PFSK-1 (cell line): ENCODE data around the gene TTC12.

Experiments
- FOXP2 ChIP-seq: optimal IDR thresholded peaks from 2 replicates; pipeline ENCODE3; 2011; ENCODE audit warnings: borderline replicate concordance, control low read depth, inconsistent platforms; ENCODE audit not compliant: insufficient read depth; ENCODE audit errors: extremely low read length, extremely low read depth
- POLR2AphosphoS5 ChIP-seq: IDR thresholded peaks from 2 replicates; pipeline ENCODE4 v1.6.1; 2012; ENCODE audit warnings: low read depth, mild to moderate bottlenecking, control low read depth, low read length, moderate library complexity
- SIN3A ChIP-seq: IDR thresholded peaks from 2 replicates; pipeline ENCODE4 v1.6.1; 2012; ENCODE audit warnings: mild to moderate bottlenecking, low read length, moderate library complexity, borderline replicate concordance; ENCODE audit not compliant: insufficient read depth
- TAF1 ChIP-seq: IDR thresholded peaks from 2 replicates; pipeline ENCODE4 v1.6.1; 2012; ENCODE audit warnings: low read length, control low read depth, borderline replicate concordance; ENCODE audit not compliant: insufficient read depth
- TF ChIP-seq, protein P1 (sequence below), 2 experiments: IDR thresholded peaks; 2 replicates each; pipeline versions ENCODE4 v1.6.1 to v1.8.0; 2011 to 2012; ENCODE audit warnings: low read depth in 2 of 2, low read length in 2 of 2, control low read depth in 1 of 2, inconsistent platforms in 1 of 2, mild to moderate bottlenecking in 1 of 2, moderate library complexity in 1 of 2; ENCODE audit not compliant: insufficient read depth in 1 of 2

The TTC12 gene

DNA sequence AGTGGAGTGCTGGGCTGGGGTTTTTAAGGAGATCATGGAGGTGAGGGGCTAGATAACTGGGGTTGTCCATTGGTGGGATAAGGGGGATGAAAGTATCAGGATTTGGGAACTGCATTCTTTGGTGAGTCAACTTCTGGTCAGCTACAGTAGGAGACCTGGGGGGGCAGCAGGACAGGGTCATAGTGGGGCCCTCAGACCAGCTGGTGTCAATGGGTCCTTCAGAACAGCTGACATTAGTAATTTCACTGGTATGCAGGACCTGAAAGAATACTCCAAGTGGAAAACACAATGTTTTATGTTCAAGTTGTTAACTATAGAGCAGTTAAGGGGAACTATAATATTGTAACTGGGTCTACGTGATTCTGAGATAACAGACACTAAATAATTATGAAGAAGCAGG, 2.8 kb upstream of the TTC12 start:
- TF ChIP-seq TAF1 (no peak), FOXP2 (no peak), SIN3A (no peak), POLR2AphosphoS5 (no peak)
- TF ChIP-seq, protein P1, sequence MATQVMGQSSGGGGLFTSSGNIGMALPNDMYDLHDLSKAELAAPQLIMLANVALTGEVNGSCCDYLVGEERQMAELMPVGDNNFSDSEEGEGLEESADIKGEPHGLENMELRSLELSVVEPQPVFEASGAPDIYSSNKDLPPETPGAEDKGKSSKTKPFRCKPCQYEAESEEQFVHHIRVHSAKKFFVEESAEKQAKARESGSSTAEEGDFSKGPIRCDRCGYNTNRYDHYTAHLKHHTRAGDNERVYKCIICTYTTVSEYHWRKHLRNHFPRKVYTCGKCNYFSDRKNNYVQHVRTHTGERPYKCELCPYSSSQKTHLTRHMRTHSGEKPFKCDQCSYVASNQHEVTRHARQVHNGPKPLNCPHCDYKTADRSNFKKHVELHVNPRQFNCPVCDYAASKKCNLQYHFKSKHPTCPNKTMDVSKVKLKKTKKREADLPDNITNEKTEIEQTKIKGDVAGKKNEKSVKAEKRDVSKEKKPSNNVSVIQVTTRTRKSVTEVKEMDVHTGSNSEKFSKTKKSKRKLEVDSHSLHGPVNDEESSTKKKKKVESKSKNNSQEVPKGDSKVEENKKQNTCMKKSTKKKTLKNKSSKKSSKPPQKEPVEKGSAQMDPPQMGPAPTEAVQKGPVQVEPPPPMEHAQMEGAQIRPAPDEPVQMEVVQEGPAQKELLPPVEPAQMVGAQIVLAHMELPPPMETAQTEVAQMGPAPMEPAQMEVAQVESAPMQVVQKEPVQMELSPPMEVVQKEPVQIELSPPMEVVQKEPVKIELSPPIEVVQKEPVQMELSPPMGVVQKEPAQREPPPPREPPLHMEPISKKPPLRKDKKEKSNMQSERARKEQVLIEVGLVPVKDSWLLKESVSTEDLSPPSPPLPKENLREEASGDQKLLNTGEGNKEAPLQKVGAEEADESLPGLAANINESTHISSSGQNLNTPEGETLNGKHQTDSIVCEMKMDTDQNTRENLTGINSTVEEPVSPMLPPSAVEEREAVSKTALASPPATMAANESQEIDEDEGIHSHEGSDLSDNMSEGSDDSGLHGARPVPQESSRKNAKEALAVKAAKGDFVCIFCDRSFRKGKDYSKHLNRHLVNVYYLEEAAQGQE (IDR thresholded peaks at IDR 0.05; ENCODE audit: insufficient read depth in 1 of 2, low read depth in 2 of 2, low read length in 2 of 2): no peak

DNA sequence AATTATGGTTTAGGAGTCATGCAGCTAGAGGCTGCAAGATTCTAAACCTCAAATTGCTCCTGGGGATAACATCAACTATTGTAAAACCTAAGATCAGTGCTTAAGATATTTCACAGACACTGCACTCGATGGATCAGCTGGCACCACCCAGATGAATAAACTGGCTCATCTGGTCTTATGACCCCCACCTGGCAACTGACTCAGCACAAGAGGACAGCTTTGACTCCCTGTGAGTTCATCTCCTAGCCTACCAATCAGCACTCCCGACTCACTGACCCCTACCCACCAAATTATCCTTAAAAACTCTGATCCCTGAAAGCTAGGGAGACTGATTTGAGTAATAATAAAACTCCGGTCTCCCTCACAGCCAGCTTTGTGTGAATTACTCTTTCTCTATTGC, 782 bp upstream of the TTC12 start:
- TF ChIP-seq, protein P1 (IDR thresholded peaks at IDR 0.05; ENCODE audit: insufficient read depth in 1 of 2, low read depth in 2 of 2, low read length in 2 of 2): no peak
- no peak for TF ChIP-seq SIN3A
- no peak for TF ChIP-seq TAF1
- TF ChIP-seq FOXP2: no peak
- TF ChIP-seq POLR2AphosphoS5: no peak

DNA sequence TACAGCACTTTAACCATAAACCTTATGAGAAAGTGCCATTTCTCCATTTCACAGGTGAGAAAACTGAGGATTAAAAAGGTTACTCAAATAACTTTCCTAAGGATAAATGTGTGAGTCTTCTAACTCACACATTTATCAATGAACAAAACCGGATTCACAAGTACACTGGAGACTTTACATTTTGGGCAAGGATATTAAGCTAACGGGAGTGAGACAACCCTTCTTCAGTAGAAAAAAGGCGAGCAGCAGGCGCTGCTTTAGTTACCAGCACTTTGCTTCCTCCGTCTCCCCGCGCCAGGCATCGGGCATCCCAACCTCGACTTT, 356 bp upstream of the TTC12 start:
- no peak for TF ChIP-seq FOXP2
- TF ChIP-seq POLR2AphosphoS5: no peak
- TF ChIP-seq TAF1: no peak
- TF ChIP-seq SIN3A: no peak
- TF ChIP-seq, protein P1 (IDR thresholded peaks at IDR 0.05; ENCODE audit: insufficient read depth in 1 of 2, low read depth in 2 of 2, low read length in 2 of 2): no peak

DNA sequence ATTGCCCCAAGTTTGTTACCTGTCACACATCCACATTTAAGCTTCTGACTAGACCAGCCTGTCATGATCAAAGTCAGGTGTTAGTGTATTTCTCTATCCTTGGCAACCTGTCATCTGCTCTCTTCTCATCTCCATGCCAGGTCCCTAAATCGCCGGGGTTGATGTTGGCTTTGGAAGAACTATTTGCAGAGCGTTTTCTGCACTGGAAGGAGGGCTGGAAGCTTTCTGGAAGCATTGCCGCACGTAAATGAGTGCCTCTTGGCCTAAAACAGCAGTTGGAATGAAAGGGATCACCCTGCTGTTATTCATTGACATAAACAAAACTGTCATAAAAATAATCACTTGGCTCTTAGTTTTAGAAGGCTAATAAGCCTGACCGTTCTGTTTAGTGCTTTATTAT, 1.4 kb downstream of the TTC12 start:
- no peak for TF ChIP-seq FOXP2
- TF ChIP-seq SIN3A: no peak
- TF ChIP-seq POLR2AphosphoS5: no peak
- TF ChIP-seq, protein P1 (IDR thresholded peaks at IDR 0.05; ENCODE audit: insufficient read depth in 1 of 2, low read depth in 2 of 2, low read length in 2 of 2): no peak
- no peak for TF ChIP-seq TAF1

DNA sequence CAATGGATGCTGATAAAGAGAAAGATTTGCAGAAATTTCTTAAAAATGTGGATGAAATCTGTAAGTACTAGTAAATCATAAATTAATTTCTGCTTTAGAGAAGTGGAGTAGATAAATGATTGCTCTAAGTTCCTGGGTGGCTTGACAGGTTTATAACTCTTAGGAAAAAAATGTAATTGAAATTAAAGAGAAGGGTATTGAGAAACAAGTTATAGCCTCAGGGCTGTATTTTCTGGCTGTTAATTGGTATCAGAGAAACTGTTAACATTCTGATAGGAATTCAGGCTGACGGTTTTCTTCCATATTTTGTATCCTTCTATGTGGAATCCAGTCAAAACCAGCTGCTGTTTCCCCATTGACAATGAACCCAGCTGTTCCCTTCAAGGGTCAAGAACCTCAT, 1.9 kb downstream of the TTC12 start:
- TF ChIP-seq POLR2AphosphoS5 (no peak), SIN3A (no peak), TAF1 (no peak), FOXP2 (no peak)
- TF ChIP-seq, protein P1 (IDR thresholded peaks at IDR 0.05; ENCODE audit: insufficient read depth in 1 of 2, low read depth in 2 of 2, low read length in 2 of 2): no peak
